PC-9 (cell line): Measurements from ENCODE around the gene STEEP1.
"Not testable (repeated sequence)": the region's sequence is repeated elsewhere in the genome, so short reads cannot be mapped to it uniquely, and the experiment has no call there.

Experiments used
- EZH2 ChIP-seq: fragments of 200-600 bp; sonication (generic); IDR thresholded peaks from 2 replicates; pipeline ENCODE4 v1.8.0; 2017; ENCODE audit warnings: antibody characterized with exemption, low read depth
- TF ChIP-seq, protein P1 (sequence below): fragments of 200-600 bp; sonication (generic); conservative IDR thresholded peaks from 2 replicates; pipeline ENCODE4 v1.6.1; 2017; ENCODE audit warnings: mixed run types, antibody characterized with exemption, mild to moderate bottlenecking, moderate library complexity

GRCh38 chrX:119505145-119505544, 60.1 kb downstream of the STEEP1 start:
- TF ChIP-seq, protein P1, sequence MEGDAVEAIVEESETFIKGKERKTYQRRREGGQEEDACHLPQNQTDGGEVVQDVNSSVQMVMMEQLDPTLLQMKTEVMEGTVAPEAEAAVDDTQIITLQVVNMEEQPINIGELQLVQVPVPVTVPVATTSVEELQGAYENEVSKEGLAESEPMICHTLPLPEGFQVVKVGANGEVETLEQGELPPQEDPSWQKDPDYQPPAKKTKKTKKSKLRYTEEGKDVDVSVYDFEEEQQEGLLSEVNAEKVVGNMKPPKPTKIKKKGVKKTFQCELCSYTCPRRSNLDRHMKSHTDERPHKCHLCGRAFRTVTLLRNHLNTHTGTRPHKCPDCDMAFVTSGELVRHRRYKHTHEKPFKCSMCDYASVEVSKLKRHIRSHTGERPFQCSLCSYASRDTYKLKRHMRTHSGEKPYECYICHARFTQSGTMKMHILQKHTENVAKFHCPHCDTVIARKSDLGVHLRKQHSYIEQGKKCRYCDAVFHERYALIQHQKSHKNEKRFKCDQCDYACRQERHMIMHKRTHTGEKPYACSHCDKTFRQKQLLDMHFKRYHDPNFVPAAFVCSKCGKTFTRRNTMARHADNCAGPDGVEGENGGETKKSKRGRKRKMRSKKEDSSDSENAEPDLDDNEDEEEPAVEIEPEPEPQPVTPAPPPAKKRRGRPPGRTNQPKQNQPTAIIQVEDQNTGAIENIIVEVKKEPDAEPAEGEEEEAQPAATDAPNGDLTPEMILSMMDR, result not testable (repeated sequence)
- not testable (repeated sequence) for TF ChIP-seq EZH2
